GM12872 (cell line): ENCODE data around the gene TRIP13.

Experiments
- TF ChIP-seq, protein P1 (sequence below): IDR thresholded peaks from 3 replicates; pipeline ENCODE4 v1.5.1; 2011; ENCODE audit warnings: low read depth, mild to moderate bottlenecking, low read length, moderate library complexity; ENCODE audit not compliant: insufficient read depth

TRIP13 gene

DNA sequence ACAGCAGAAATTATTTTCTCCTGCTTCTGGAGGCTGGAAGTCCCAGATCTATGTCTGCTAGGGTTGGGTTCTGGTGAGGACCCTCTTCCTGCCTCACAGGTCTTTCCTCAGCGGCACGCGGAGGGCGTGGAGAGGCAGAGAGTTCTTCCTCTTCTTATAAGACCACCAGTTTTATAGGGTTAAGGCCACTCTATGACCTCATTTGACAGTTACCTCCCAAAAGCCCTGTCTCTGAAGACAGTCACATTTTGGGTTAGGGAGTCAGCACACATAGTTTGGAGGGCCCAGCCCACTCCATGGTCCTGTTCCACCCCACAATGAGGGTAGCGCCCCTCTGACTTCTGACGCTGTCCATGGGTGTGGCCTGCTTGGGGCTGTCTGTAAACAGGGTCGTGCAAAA lies 46.7 kb downstream of the TRIP13 start:
- TF ChIP-seq, protein P1, sequence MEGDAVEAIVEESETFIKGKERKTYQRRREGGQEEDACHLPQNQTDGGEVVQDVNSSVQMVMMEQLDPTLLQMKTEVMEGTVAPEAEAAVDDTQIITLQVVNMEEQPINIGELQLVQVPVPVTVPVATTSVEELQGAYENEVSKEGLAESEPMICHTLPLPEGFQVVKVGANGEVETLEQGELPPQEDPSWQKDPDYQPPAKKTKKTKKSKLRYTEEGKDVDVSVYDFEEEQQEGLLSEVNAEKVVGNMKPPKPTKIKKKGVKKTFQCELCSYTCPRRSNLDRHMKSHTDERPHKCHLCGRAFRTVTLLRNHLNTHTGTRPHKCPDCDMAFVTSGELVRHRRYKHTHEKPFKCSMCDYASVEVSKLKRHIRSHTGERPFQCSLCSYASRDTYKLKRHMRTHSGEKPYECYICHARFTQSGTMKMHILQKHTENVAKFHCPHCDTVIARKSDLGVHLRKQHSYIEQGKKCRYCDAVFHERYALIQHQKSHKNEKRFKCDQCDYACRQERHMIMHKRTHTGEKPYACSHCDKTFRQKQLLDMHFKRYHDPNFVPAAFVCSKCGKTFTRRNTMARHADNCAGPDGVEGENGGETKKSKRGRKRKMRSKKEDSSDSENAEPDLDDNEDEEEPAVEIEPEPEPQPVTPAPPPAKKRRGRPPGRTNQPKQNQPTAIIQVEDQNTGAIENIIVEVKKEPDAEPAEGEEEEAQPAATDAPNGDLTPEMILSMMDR = no peak

DNA sequence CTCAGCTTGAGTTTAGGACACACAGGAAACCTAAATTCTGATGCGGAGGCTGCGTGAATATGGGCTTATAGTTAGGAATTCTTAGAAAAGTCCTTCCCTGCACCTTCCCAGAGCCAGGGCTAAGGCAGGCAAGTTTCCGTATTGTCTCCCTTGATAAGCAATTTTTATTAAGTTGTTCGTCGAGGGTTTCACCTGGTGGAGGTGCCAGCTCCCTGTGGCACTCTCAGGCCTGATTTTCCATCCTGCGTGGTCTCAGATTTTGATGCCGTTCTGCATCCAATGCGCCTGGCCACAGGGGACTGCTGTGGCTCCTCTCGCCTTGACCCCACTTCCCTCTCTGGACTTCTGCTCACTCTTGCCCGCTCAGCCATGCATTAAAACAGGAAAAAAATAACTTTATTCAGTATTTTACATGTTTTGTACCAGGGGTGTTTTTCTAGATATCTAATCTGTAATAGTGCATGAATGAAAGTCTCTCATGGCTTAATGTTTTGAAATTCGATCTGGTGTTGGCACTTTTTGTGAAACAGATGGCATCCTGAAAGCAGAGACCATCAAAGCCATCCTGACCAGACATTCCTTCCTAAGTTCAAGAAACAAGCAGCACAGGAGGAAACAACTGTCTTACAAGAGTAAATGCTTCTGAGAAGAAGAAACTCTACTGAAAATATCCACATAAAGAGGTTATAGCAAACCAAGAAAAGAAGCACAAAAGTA lies 50.7 kb downstream of the TRIP13 start:
- TF ChIP-seq, protein P1 = no peak

DNA sequence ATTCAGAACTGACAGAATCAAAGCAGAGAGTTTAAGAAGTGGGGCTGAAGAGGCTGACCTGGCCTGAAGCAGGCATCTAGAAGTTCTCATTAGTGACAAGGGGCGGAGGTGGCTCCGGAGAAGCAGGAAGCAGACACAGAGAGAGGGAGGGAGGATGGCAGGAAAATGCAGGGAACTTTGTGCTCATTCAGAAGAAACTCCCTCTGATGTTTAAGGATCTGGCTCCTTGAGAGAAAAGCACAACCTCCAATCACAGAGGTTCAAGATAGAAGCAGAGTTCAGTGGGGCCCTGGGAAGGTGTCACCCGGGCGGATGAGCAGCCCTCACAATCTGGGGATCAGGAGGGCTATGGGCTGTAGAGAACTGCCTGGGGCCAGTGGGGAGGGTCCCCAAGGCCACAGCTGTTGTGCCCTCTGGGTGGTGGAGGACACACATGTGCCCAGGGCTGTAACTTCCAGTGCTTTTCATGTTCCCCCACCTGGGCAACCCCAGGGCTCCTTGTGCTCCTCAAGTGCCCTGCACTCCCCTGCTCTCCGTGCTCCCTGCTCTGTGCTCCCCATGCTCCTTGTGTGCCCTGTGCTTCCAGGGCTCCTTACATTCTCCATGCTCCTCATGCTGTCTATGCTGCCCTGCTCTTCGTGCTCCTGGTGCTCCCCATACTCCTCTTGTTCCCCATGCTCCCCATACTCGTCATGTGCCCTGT lies 51.4 kb downstream of the TRIP13 start:
- TF ChIP-seq, protein P1 = no peak

DNA sequence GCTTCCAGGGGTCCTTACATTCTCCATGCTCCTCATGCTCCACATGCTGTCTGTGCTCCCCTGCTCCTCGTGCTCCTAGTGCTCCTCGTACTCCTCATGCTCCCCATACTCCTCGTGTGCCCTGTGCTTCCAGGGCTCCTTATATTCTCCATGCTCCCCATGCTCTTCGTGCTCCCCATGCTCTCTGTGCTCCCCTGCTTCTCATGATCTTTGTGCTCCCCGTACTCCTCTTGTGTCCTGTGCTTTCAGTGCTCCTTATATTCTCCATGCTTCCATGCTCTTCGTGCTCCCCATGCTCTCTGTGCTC lies 51.9 kb downstream of the TRIP13 start:
- TF ChIP-seq, protein P1 = no peak

DNA sequence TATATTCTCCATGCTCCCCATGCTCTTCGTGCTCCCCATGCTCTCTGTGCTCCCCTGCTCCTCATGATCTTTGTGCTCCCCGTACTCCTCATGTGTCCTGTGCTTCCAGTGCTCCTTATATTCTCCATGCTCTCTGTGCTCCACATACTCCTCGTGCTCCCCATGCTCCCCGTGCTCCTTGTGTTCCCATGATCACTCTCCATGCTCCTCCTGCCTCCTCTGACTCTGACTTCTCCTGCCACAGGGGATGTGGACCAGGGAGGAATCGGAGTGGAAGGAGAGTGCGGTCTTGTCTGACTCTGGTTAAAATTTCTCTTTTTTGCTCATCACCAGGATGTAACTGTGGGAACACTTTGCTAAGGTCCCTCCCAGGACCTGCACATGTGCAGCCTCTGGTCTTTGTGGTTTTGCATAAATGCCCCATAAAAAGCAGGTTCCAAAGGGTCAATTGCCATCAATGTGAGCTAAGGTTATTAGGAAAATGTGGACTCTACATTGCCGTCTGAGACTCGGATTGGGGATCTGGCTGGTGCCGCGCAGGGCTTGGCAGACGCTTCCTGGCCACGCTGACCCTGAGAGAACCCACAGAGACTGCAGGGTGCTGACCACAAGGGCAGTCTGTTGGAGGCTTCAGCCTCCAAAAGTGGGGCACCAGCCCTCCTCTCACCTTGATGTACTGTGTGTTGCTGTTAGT lies 52.5 kb downstream of the TRIP13 start:
- TF ChIP-seq, protein P1 = no peak

DNA sequence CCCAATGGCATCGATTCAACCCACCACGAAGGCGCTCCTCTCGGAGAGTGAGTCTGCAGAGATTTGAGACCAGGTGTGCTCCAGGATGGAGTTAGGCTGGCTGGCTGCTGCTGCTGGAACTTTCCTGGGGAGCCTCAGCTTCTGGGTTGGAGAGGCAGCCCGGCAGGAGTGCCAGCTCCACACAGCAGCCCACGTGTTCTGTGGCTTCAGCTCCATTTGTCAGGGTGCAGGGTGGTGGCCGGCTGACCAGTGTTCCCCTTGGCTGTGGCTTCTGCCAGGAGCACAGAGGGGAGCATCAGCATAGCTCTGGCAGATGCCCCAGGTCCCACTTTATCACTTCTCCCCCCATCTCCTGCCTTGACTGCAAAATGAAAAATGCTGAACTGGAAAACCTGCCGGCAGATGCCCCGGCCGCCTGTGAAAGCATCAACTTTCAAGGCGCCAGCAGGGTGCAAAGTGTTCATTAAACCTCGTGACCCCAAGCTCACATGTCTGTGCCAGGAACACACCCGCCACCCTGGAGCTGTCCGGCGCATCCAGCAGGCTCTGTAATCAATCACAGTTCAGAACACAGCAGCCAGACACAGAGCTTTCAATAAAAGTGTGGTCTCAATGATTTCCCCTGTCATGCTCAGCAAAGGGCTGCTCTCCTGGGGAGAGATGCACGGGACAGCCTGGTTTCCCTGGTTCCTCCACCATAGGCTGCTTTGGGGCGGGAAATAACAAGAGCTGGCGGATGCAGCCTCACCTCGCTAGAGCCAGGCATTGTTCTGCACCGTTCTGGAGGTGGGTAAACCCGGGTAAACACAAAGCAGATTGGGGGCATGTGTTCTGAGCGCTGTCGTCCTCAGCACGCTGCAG lies 53.2 kb downstream of the TRIP13 start:
- TF ChIP-seq, protein P1 = no peak
